ENCODE measurements around the gene PSMD2. TPM values are rescaled to one million over a fixed set of nuclear protein-coding genes. Genes with fewer than 3 reads are reported as not detected.

PSMD2 gene
- total RNA-seq, 4 donors from 2014 or later = 63.6 to 234 (median 195) TPM

- Histone ChIP-seq H3K9me3 (no peaks in the 10 kb centered on the region), H3K27me3 (no peaks in the 10 kb centered on the region), H3K36me3 (peaks cover 0 to 19% (median 6%) of the 10 kb centered on the region in 4 donors), H3K4me3 (no peak overlapping the region), H3K4me1 (peaks cover 5 to 14% (median 7%) of the 10 kb centered on the region in 4 donors), H3K27ac (peak overlapping the region; percentile 53 to 76 (median 70))
- in situ Hi-C loops (cut with MboI; ENCODE audit: low pct_ligation_motif_present in 1 of 4, low pct_unique_long_range_greater_than_20kb in 1 of 4, low sequenced_read_pairs in 3 of 4) = no loop called here
- intact Hi-C loops (cut with DNase I; ENCODE audit: low total_unique reads) = no loop called here
- WGBS, 2 donors (ENCODE audit: low coverage in 1 of 2) = 33 to 49% methylated on average over 7 to 14 of the region's 14 CpGs
- TF ChIP-seq, protein P1, sequence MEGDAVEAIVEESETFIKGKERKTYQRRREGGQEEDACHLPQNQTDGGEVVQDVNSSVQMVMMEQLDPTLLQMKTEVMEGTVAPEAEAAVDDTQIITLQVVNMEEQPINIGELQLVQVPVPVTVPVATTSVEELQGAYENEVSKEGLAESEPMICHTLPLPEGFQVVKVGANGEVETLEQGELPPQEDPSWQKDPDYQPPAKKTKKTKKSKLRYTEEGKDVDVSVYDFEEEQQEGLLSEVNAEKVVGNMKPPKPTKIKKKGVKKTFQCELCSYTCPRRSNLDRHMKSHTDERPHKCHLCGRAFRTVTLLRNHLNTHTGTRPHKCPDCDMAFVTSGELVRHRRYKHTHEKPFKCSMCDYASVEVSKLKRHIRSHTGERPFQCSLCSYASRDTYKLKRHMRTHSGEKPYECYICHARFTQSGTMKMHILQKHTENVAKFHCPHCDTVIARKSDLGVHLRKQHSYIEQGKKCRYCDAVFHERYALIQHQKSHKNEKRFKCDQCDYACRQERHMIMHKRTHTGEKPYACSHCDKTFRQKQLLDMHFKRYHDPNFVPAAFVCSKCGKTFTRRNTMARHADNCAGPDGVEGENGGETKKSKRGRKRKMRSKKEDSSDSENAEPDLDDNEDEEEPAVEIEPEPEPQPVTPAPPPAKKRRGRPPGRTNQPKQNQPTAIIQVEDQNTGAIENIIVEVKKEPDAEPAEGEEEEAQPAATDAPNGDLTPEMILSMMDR (IDR thresholded peaks at IDR 0.05) = peak; percentile 43 to 88 (median 53)
- TF ChIP-seq EP300 (IDR thresholded peaks at IDR 0.05; ENCODE audit: low read depth) (no peak), POLR2AphosphoS5 (IDR thresholded peaks at IDR 0.05) (peak in 2 of 3 donors; percentile 49 to 53), POLR2A (IDR thresholded peaks at IDR 0.05) (no peak)
- DNase-seq = peak; percentile 86
These were observed 46.5 kb downstream of the PSMD2 start for GRCh38 chr3:184345317-184346144.

- Histone ChIP-seq H3K36me3 (peaks cover 0 to 19% (median 6%) of the 10 kb centered on the region in 4 donors), H3K27ac (peak overlapping the region; percentile 53 to 76 (median 70)), H3K9me3 (no peaks in the 10 kb centered on the region), H3K4me1 (peaks cover 9 to 22% (median 12%) of the 10 kb centered on the region in 4 donors), H3K4me3 (no peak overlapping the region), H3K27me3 (no peaks in the 10 kb centered on the region)
- 90 to 93% methylated on average over 2 to 20 of the region's 20 CpGs for WGBS, 2 donors (ENCODE audit: low coverage in 1 of 2)
- in situ Hi-C loops (cut with MboI; ENCODE audit: low pct_ligation_motif_present in 1 of 4, low pct_unique_long_range_greater_than_20kb in 1 of 4, low sequenced_read_pairs in 3 of 4) = no loop called here
- DNase-seq = no peak
- TF ChIP-seq POLR2AphosphoS5 (IDR thresholded peaks at IDR 0.05) (no peak), POLR2A (IDR thresholded peaks at IDR 0.05) (no peak), EP300 (IDR thresholded peaks at IDR 0.05; ENCODE audit: low read depth) (no peak)
- TF ChIP-seq, protein P1 (IDR thresholded peaks at IDR 0.05) = no peak
- intact Hi-C loops (cut with DNase I; ENCODE audit: low total_unique reads) = no loop called here
These were observed 47.6 kb downstream of the PSMD2 start for GRCh38 chr3:184346480-184347190.

DNA sequence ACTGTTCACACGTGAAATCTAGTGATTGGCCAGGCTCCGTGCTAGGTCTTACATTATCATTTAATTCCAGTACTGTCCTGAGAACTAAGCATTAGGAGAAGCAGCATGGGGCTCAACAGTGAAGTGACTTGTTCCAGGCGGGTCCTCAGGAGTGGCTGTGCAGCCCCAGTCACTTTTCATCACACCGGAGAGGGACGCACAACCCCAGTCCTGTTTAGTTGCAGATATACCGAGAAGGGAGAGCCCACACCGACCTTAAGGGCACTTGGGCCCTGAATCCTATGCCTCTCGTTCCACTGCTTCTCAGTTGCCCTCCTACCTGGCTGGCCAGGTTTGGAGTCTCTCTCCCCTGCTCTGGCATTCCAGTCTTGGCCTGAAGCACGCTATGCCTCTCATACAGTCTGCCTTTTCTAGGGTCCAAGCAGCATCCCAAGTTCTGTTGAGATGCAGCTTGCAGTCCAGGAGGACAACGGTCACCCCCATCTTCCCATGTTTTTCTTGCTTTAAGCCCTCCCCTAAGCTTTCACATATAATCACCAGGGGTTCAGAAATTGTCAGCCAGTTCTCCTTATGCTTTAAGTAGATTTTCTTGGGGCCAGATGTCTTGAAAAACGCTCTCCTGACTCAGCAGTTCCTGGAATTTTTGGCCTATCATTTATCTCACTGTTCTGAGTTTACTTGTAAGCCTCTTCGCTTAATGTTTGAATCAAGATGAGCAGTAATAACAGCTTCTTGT, 48.4 kb downstream of the PSMD2 start:
- H3K27ac ChIP-seq = no peak overlapping the region
- no peaks in the 10 kb centered on the region for H3K9me3 ChIP-seq
- TF ChIP-seq POLR2A (IDR thresholded peaks at IDR 0.05) (no peak), POLR2AphosphoS5 (IDR thresholded peaks at IDR 0.05) (no peak), EP300 (IDR thresholded peaks at IDR 0.05; ENCODE audit: low read depth) (no peak)
- TF ChIP-seq, protein P1 (IDR thresholded peaks at IDR 0.05) = no peak
- H3K4me3 ChIP-seq = no peak overlapping the region
- peaks cover 0 to 12% (median 4%) of the 10 kb centered on the region in 4 donors for H3K36me3 ChIP-seq
- in situ Hi-C loops (cut with MboI; ENCODE audit: low pct_ligation_motif_present in 1 of 4, low pct_unique_long_range_greater_than_20kb in 1 of 4, low sequenced_read_pairs in 3 of 4) = no loop called here
- no peak for DNase-seq
- H3K4me1 ChIP-seq = peaks cover 12 to 29% (median 18%) of the 10 kb centered on the region in 4 donors
- no peaks in the 10 kb centered on the region for H3K27me3 ChIP-seq
- intact Hi-C loops (cut with DNase I; ENCODE audit: low total_unique reads) = no loop called here
- WGBS, 2 donors (ENCODE audit: low coverage in 1 of 2) = 73 to 74% methylated on average over 9 to 12 of the region's 12 CpGs

DNA sequence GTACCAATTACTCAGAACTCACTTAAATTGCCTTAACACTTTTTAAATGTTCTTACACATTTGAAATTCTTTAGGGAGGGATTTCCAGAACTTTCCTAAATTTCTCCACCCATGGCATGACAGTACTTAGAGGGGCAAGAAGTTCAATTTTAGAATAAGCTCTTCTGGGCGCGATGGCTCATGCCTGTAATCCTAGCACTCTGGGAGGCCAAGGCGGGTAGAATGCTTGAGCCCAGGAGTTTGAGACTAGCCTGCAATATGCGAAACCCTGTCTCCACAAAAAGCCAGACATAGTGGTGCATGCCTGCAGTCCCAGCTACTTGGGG, 49.0 kb downstream of the PSMD2 start:
- no peak overlapping the region for H3K27ac ChIP-seq
- intact Hi-C loops (cut with DNase I; ENCODE audit: low total_unique reads) = no loop called here
- no peaks in the 10 kb centered on the region for H3K9me3 ChIP-seq
- in situ Hi-C loops (cut with MboI; ENCODE audit: low pct_ligation_motif_present in 1 of 4, low pct_unique_long_range_greater_than_20kb in 1 of 4, low sequenced_read_pairs in 3 of 4) = no loop called here
- WGBS, 2 donors (ENCODE audit: low coverage in 1 of 2) = 93% methylated on average over 4 of the region's 4 CpGs; no CpG with 5 or more reads in 1 of the 2 donors
- DNase-seq = no peak
- no peak overlapping the region for H3K4me3 ChIP-seq
- H3K27me3 ChIP-seq = no peaks in the 10 kb centered on the region
- TF ChIP-seq POLR2AphosphoS5 (IDR thresholded peaks at IDR 0.05) = no peak
- no peak for TF ChIP-seq EP300 (IDR thresholded peaks at IDR 0.05; ENCODE audit: low read depth)
- TF ChIP-seq, protein P1 (IDR thresholded peaks at IDR 0.05) = no peak
- no peak for TF ChIP-seq POLR2A (IDR thresholded peaks at IDR 0.05)
- H3K4me1 ChIP-seq = peaks cover 12 to 35% (median 23%) of the 10 kb centered on the region in 4 donors
- peaks cover 0 to 8% (median under 1%) of the 10 kb centered on the region in 4 donors for H3K36me3 ChIP-seq

Data from transverse colon (tissue), 4 donors.